ENCODE data around the gene CLIP1.

- no peak for TF ChIP-seq POLR2A (IDR thresholded peaks at IDR 0.05)
- TF ChIP-seq CTCF (IDR thresholded peaks at IDR 0.05): no peak
Measured at GRCh38 chr12:122368361-122369073, 54.0 kb downstream of the CLIP1 start.

All from esophagus squamous epithelium (tissue), 4 donors.